ENCODE results near the gene HSPG2. TPM values are rescaled to one million over a fixed set of nuclear protein-coding genes. Genes with fewer than 3 reads are reported as not detected.

Gene HSPG2
- total and polyA plus RNA-seq, 10 of the 15 experiments (the other 5 are each of a cell fraction or from before 2014, with no cell fraction given): 0.30 to 3.4 (median 0.73) TPM; not detected in 2

DNA sequence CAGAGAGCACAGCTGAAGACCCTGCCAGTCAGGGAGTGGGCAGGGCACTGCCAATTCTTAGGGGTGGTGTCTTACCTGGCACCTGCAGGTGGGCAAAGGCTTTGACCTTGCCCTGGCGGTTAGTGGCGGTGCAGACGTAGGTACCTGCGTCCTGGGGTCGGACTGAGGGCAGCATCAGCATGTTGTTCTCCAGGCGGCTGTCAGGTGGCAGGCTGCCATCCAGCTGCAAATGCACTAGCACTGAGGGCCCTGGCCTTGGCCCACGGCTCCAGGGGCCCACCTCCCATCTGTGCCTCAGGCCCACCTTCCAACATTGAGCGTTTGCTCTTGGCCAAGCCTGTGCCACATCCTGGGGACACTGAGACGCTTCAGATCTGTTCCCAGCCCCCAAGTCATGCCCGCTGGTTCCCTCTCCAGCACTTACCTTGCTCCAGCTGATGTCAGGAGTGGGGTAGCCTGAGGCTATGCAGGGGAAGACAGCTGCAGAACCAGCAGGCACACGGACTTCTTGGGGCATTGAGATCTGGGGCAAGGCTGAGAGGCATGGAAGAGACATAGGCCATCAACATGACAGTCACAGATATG lies 103.6 kb downstream of the HSPG2 start:
- Histone ChIP-seq H3K4me2 (ENCODE audit: control insufficient read depth, insufficient read depth) (no peak overlapping the region), H3K9ac (ENCODE audit: control insufficient read depth, insufficient read depth, low read length) (no peak overlapping the region), H3K27me3 (replicated peaks in 1 of 2; ENCODE audit: control insufficient read depth in 2 of 2, insufficient read depth in 2 of 2, low read length in 1 of 2) (no peaks in the 10 kb centered on the region), H3K4me3 (no peak overlapping the region), H3K79me2 (ENCODE audit: control insufficient read depth, insufficient read depth, low read length) (no peaks in the 10 kb centered on the region), H3K9me3 (replicated peaks; ENCODE audit: control insufficient read depth, insufficient read depth, low read length) (peaks cover 7% of the 10 kb centered on the region; the same call in 1 of the 3 replicates), H3K4me1 (ENCODE audit: control insufficient read depth, insufficient read depth, low read length) (no peaks in the 10 kb centered on the region), H2AFZ (ENCODE audit: control insufficient read depth, low read depth, low read length) (no peak overlapping the region), H3K27ac (ENCODE audit: control insufficient read depth, insufficient read depth) (no peak overlapping the region), H4K20me1 (ENCODE audit: control insufficient read depth, insufficient read depth) (no peaks in the 10 kb centered on the region), H3K36me3 (ENCODE audit: control insufficient read depth in 2 of 2, insufficient read depth in 2 of 2, low read length in 1 of 2) (no peaks in the 10 kb centered on the region)
- TF ChIP-seq, protein P1, sequence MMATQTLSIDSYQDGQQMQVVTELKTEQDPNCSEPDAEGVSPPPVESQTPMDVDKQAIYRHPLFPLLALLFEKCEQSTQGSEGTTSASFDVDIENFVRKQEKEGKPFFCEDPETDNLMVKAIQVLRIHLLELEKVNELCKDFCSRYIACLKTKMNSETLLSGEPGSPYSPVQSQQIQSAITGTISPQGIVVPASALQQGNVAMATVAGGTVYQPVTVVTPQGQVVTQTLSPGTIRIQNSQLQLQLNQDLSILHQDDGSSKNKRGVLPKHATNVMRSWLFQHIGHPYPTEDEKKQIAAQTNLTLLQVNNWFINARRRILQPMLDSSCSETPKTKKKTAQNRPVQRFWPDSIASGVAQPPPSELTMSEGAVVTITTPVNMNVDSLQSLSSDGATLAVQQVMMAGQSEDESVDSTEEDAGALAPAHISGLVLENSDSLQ (IDR thresholded peaks at IDR 0.05): no peak
- no peak for TF ChIP-seq SIN3A (IDR thresholded peaks at IDR 0.05; ENCODE audit: low read depth, low read length)
- no peak for TF ChIP-seq CBX5 (IDR thresholded peaks at IDR 0.05; ENCODE audit: low read depth)
- no peak for TF ChIP-seq SMAD1 (IDR thresholded peaks at IDR 0.05; ENCODE audit: low read depth, partially characterized antibody)
- no peak for TF ChIP-seq KLF5 (IDR thresholded peaks at IDR 0.05; ENCODE audit: partially characterized antibody)
- no TSS peak for BruUV-seq (replicated peaks)
- ChIA-PET RAD21 (ENCODE audit: unreplicated experiment) (no interaction called here), CTCF (no interaction called here), POLR2A (no interaction called here), SMC1A (ENCODE audit: uncharacterized antibody, unreplicated experiment) (no interaction called here)
- in situ Hi-C loops (cut with MboI): no loop called here
- DNase-seq (ENCODE audit: low read depth, low spot score) (no peak), FAIRE-seq (no peak), ATAC-seq (no peak)
- 58% methylated on average over 11 of the region's 11 CpGs for WGBS (ENCODE audit: insufficient coverage, insufficient replicate concordance, low lambda C conversion rate, missing lambda C conversion rate)
- intact Hi-C loops (cut with micrococcal nuclease; ENCODE audit: unreplicated experiment): no loop called here

DNA sequence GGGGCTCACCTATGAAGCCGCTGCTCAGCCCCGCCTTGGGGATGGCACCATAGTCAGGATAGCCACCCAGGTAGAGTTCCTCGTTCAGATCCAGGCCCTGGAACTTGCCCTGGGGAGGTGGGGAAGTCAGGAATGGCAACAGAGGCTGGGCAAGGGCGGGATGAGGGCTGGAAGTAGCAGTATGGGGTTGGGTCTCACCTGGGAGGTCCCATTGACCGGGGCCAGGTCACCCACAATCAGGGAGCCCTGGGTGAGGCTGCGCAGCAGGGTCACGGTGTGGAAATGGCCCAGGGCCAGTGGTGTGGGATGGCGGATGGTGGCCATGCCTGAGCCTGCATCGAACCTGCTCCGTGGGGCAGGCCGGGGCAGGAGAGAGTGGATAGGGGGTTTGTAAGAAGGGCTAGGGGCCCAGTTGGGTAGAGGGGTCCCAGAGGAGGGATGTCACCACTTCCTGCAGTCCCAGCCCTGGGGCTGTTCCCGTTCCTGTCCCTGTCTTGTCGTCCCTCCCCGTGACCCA lies 105.6 kb downstream of the HSPG2 start:
- ChIA-PET SMC1A (ENCODE audit: uncharacterized antibody, unreplicated experiment) (no interaction called here), POLR2A (no interaction called here), CTCF (no interaction called here), RAD21 (ENCODE audit: unreplicated experiment) (no interaction called here)
- in situ Hi-C loops (cut with MboI): no loop called here
- intact Hi-C loops (cut with micrococcal nuclease; ENCODE audit: unreplicated experiment): no loop called here
- Histone ChIP-seq H3K27me3 (replicated peaks in 1 of 2; ENCODE audit: control insufficient read depth in 2 of 2, insufficient read depth in 2 of 2, low read length in 1 of 2) (no peaks in the 10 kb centered on the region), H3K36me3 (ENCODE audit: control insufficient read depth in 2 of 2, insufficient read depth in 2 of 2, low read length in 1 of 2) (no peaks in the 10 kb centered on the region), H4K20me1 (ENCODE audit: control insufficient read depth, insufficient read depth) (no peaks in the 10 kb centered on the region), H3K79me2 (ENCODE audit: control insufficient read depth, insufficient read depth, low read length) (no peaks in the 10 kb centered on the region), H2AFZ (ENCODE audit: control insufficient read depth, low read depth, low read length) (no peak overlapping the region), H3K9me3 (replicated peaks; ENCODE audit: control insufficient read depth, insufficient read depth, low read length) (peaks cover 7% of the 10 kb centered on the region; the same call in 1 of the 3 replicates), H3K4me1 (ENCODE audit: control insufficient read depth, insufficient read depth, low read length) (no peaks in the 10 kb centered on the region), H3K4me2 (ENCODE audit: control insufficient read depth, insufficient read depth) (no peak overlapping the region), H3K4me3 (no peak overlapping the region), H3K27ac (ENCODE audit: control insufficient read depth, insufficient read depth) (no peak overlapping the region), H3K9ac (ENCODE audit: control insufficient read depth, insufficient read depth, low read length) (no peak overlapping the region)
- ATAC-seq: no peak
- DNase-seq (ENCODE audit: low read depth, low spot score): no peak
- TF ChIP-seq BMI1 (IDR thresholded peaks at IDR 0.05; ENCODE audit: borderline replicate concordance) (no peak), YY1 (IDR thresholded peaks at IDR 0.05; ENCODE audit: low read depth, low read length) (no peak), MYB (IDR thresholded peaks at IDR 0.05; ENCODE audit: borderline replicate concordance, low read depth, low read length) (no peak), JUNB (IDR thresholded peaks at IDR 0.05) (no peak)
- TF ChIP-seq, protein P2, sequence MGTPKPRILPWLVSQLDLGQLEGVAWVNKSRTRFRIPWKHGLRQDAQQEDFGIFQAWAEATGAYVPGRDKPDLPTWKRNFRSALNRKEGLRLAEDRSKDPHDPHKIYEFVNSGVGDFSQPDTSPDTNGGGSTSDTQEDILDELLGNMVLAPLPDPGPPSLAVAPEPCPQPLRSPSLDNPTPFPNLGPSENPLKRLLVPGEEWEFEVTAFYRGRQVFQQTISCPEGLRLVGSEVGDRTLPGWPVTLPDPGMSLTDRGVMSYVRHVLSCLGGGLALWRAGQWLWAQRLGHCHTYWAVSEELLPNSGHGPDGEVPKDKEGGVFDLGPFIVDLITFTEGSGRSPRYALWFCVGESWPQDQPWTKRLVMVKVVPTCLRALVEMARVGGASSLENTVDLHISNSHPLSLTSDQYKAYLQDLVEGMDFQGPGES (IDR thresholded peaks at IDR 0.05): no peak
- WGBS (ENCODE audit: insufficient coverage, insufficient replicate concordance, low lambda C conversion rate, missing lambda C conversion rate): 54% methylated on average over 14 of the region's 14 CpGs
- no TSS peak for BruUV-seq (replicated peaks)
- no peak for FAIRE-seq

Data from GM12878 (cell line).